SU-DHL-6 (cell line): Measurements from ENCODE around the gene MRO.

ENCODE experiments used
- H2AFZ ChIP-seq: fragments of 200-600 bp; sonication (generic); 2 replicates; pipeline ENCODE4 v1.6.1; 2014; ENCODE audit warnings: low read depth, mild to moderate bottlenecking, moderate library complexity, mixed read lengths, antibody characterized with exemption, low read length; ENCODE audit not compliant: severe bottlenecking
- H3F3A ChIP-seq: fragments of 200-600 bp; shearing (Covaris generic); 2 replicates; pipeline ENCODE4 v1.6.0; 2016; ENCODE audit warnings: antibody characterized with exemption, mild to moderate bottlenecking; ENCODE audit not compliant: insufficient read depth
- H3K27ac ChIP-seq: fragments of 200-600 bp; sonication (generic); 2 replicates; pipeline ENCODE4 v1.5.1; 2016; ENCODE audit warnings: low read depth, mild to moderate bottlenecking, low read length, moderate library complexity, mixed read lengths
- H3K27me3 ChIP-seq: fragments of 200-600 bp; sonication (generic), shearing (Covaris generic); 2 replicates; pipeline ENCODE4 v1.6.0; 2014; ENCODE audit warnings: mild to moderate bottlenecking, low read length
- H3K36me3 ChIP-seq: fragments of 200-600 bp; sonication (generic); 2 replicates; pipeline ENCODE4 v1.6.1; 2014; ENCODE audit warnings: mild to moderate bottlenecking, low read length, mixed read lengths
- H3K4me2 ChIP-seq: fragments of 300-600, 200-600 bp; shearing (Covaris generic), sonication (generic); 2 replicates; pipeline ENCODE4 v1.6.0; 2014; ENCODE audit warnings: low read length, low read depth, mild to moderate bottlenecking; ENCODE audit not compliant: poor library complexity, severe bottlenecking
- H3K4me3 ChIP-seq: fragments of 200-600 bp; sonication (generic); 2 replicates; pipeline ENCODE4 v1.5.1; 2014; ENCODE audit warnings: antibody characterized with exemption, low read length, mild to moderate bottlenecking, mixed read lengths; ENCODE audit not compliant: insufficient read depth, poor library complexity, severe bottlenecking
- H3K79me2 ChIP-seq: fragments of 200-600 bp; sonication (generic); 2 replicates; pipeline ENCODE4 v1.6.1; 2014; ENCODE audit warnings: mild to moderate bottlenecking, low read length, moderate library complexity; ENCODE audit not compliant: insufficient read depth
- H3K9ac ChIP-seq: fragments of 200-600 bp; sonication (generic); 2 replicates; pipeline ENCODE4 v1.7.0; 2014; ENCODE audit warnings: mild to moderate bottlenecking, low read length
- H3K9me2 ChIP-seq: fragments of 200-600 bp; sonication (generic); replicated peaks from 2 replicates; pipeline ENCODE4 v1.6.1; 2014; ENCODE audit warnings: low read length; ENCODE audit not compliant: insufficient read depth
- H3K9me3 ChIP-seq: fragments of 200-600 bp; sonication (generic); 2 replicates; pipeline ENCODE4 v1.6.1; 2014; ENCODE audit warnings: low read length, mixed read lengths; ENCODE audit not compliant: insufficient read depth
- H4K20me1 ChIP-seq: fragments of 200-600 bp; sonication (generic); 2 replicates; pipeline ENCODE4 v1.6.1; 2014; ENCODE audit warnings: low read depth, mild to moderate bottlenecking, antibody characterized with exemption, low read length, moderate library complexity, mixed read lengths
- CTCF ChIP-seq: fragments of 200-600 bp; sonication (generic); IDR thresholded peaks from one replicate; pipeline ENCODE4 v1.5.1; 2017; ENCODE audit warnings: antibody characterized with exemption, mild to moderate bottlenecking, low read length, moderate library complexity; ENCODE audit not compliant: insufficient read depth, poor library complexity, severe bottlenecking
- EZH2phosphoT487 ChIP-seq: fragments of 200-600 bp; sonication (generic), shearing (Covaris generic); conservative IDR thresholded peaks from 2 replicates; pipeline ENCODE4 v1.6.1; 2018; ENCODE audit warnings: mild to moderate bottlenecking, antibody characterized with exemption, low read length, moderate library complexity, mixed read lengths

MRO gene

GRCh38 chr18:50790948-50791347, 28.9 kb downstream of the MRO start:
- no peaks in the 10 kb centered on the region for H3K27me3 ChIP-seq
- no peak overlapping the region for H3K4me2 ChIP-seq

GRCh38 chr18:50790241-50790640, 29.6 kb downstream of the MRO start:
- Histone ChIP-seq H3K4me2 (no peak overlapping the region), H3K9me2 (no peaks in the 10 kb centered on the region), H3F3A (no peaks in the 10 kb centered on the region)

More at GRCh38 chr18:50790948-50791347, 28.9 kb downstream of the MRO start:
- Histone ChIP-seq H3K27ac (no peak overlapping the region), H3K4me3 (no peak overlapping the region), H4K20me1 (no peaks in the 10 kb centered on the region), H3K36me3 (no peaks in the 10 kb centered on the region), H3K79me2 (no peaks in the 10 kb centered on the region), H3K9ac (no peak overlapping the region), H3K9me2 (no peaks in the 10 kb centered on the region), H2AFZ (no peak overlapping the region), H3K9me3 (no peaks in the 10 kb centered on the region), H3F3A (no peaks in the 10 kb centered on the region)
- no peak for TF ChIP-seq CTCF
- TF ChIP-seq EZH2phosphoT487, result no peak

GRCh38 chr18:50788284-50788683, 31.5 kb downstream of the MRO start:
- Histone ChIP-seq H3K27ac (no peak overlapping the region), H3K36me3 (no peaks in the 10 kb centered on the region), H3K4me2 (no peak overlapping the region), H3K9me3 (no peaks in the 10 kb centered on the region), H4K20me1 (no peaks in the 10 kb centered on the region), H3K9ac (no peak overlapping the region), H3K27me3 (no peaks in the 10 kb centered on the region), H3K4me3 (no peak overlapping the region), H3K79me2 (no peaks in the 10 kb centered on the region), H2AFZ (no peak overlapping the region), H3F3A (no peaks in the 10 kb centered on the region), H3K9me2 (no peaks in the 10 kb centered on the region)
- TF ChIP-seq CTCF, result no peak
- no peak for TF ChIP-seq EZH2phosphoT487

More at GRCh38 chr18:50790241-50790640, 29.6 kb downstream of the MRO start:
- H3K4me3 ChIP-seq, result no peak overlapping the region
- no peak overlapping the region for H2AFZ ChIP-seq
- H3K79me2 ChIP-seq, result no peaks in the 10 kb centered on the region
- TF ChIP-seq CTCF (no peak), EZH2phosphoT487 (no peak)
- H4K20me1 ChIP-seq, result no peaks in the 10 kb centered on the region
- H3K36me3 ChIP-seq, result no peaks in the 10 kb centered on the region
- no peak overlapping the region for H3K27ac ChIP-seq
- H3K9me3 ChIP-seq, result no peaks in the 10 kb centered on the region
- no peaks in the 10 kb centered on the region for H3K27me3 ChIP-seq
- H3K9ac ChIP-seq, result no peak overlapping the region
